Caco-2 (cell line): ENCODE results near the gene IL6. TPM values are rescaled to one million over a fixed set of nuclear protein-coding genes. Genes with fewer than 3 reads are reported as not detected.

Experiments
- BruUV-seq: library from RNA; stranded (reverse); fragments of 400-500 nt; replicated peaks from 2 replicates; lab custom pipeline; 2021; lab: Mats Ljungman, UMichigan
- CTCF ChIA-PET: fragments of 300-600 bp; sonication (Branson Sonifier 250); formaldehyde crosslinking; loops from one replicate; lab custom pipeline; 2022; ENCODE audit warnings: antibody characterized with exemption; lab: Charles Lee
- POLR2A ChIA-PET: fragments of 300-600 bp; sonication (Branson Sonifier 250); formaldehyde crosslinking; loops from one replicate; lab custom pipeline; 2022; ENCODE audit warnings: antibody characterized with exemption; lab: Charles Lee
- DNase-seq, 2 experiments: peaks; one replicate each; pipeline versions ENCODE4 v3.0.0 to v3.0.0-alpha.2; 2020 to 2022
- H3K27me3 ChIP-seq: replicated peaks from 2 replicates; pipeline ENCODE4 v1.6.0; 2011; ENCODE audit warnings: low read length; ENCODE audit not compliant: control insufficient read depth, insufficient read depth
- H3K36me3 ChIP-seq: 2 replicates; pipeline ENCODE4 v1.5.1; 2011; ENCODE audit warnings: low read length; ENCODE audit not compliant: control insufficient read depth, insufficient read depth
- H3K4me1 ChIP-seq: fragments of 250-450 bp; sonication (Bioruptor Pico); 2 replicates; pipeline ENCODE4 v1.5.1; 2020; ENCODE audit warnings: mild to moderate bottlenecking
- H3K4me3 ChIP-seq: 2 replicates; pipeline ENCODE4 v1.5.1; 2011; ENCODE audit warnings: low read depth, mild to moderate bottlenecking, control low read depth, low read length
- H3K9me3 ChIP-seq: fragments of 250-450 bp; sonication (Bioruptor Pico); 2 replicates; pipeline ENCODE4 v1.5.1; 2020; ENCODE audit warnings: mild to moderate bottlenecking, moderate library complexity
- H3K27ac Mint-ChIP-seq: one replicate; pipeline ENCODE4 v1.8.0; 2022; ENCODE audit warnings: mixed read lengths; ENCODE audit not compliant: unreplicated experiment
- H3K27me3 Mint-ChIP-seq: one replicate; pipeline ENCODE4 v1.8.0; 2022; ENCODE audit warnings: mixed read lengths; ENCODE audit not compliant: insufficient read depth, unreplicated experiment
- H3K36me3 Mint-ChIP-seq: one replicate; pipeline ENCODE4 v1.8.0; 2022; ENCODE audit warnings: mild to moderate bottlenecking, mixed read lengths; ENCODE audit not compliant: insufficient read depth, unreplicated experiment
- H3K4me1 Mint-ChIP-seq: one replicate; pipeline ENCODE4 v1.8.0; 2022; ENCODE audit warnings: low read depth, mixed read lengths; ENCODE audit not compliant: unreplicated experiment
- H3K4me3 Mint-ChIP-seq: one replicate; pipeline ENCODE4 v1.8.0; 2022; ENCODE audit warnings: mild to moderate bottlenecking, moderate library complexity, mixed read lengths; ENCODE audit not compliant: unreplicated experiment
- H3K9me3 Mint-ChIP-seq: one replicate; pipeline ENCODE4 v1.8.0; 2022; ENCODE audit warnings: mixed read lengths; ENCODE audit not compliant: unreplicated experiment
- intact Hi-C: fragments of 100-400 bp; cut with micrococcal nuclease; formaldehyde crosslinking; loops from one replicate; pipeline ENCODE4 v1.10.0; 2022; ENCODE audit not compliant: unreplicated experiment
- total RNA-seq: library from RNA; stranded (reverse); gene quantifications from 2 replicates; pipeline ENCODE4 v1.2.3, GENCODE V29; 2022
- TF ChIP-seq, protein P1 (sequence below), 2 experiments: fragments of 200-600 bp in 1 of 2; IDR thresholded peaks; 1 replicate in 1 of 2; 2 replicates in 1 of 2; pipeline versions ENCODE4 v1.5.1 to v1.8.0; 2011 to 2022; ENCODE audit warnings: antibody characterized with exemption in 1 of 2, control low read depth in 1 of 2, inconsistent platforms in 1 of 2, low read depth in 1 of 2, low read length in 1 of 2, mild to moderate bottlenecking in 1 of 2, moderate library complexity in 1 of 2; ENCODE audit not compliant: insufficient read depth in 1 of 2, severe bottlenecking in 1 of 2, unreplicated experiment in 1 of 2

The IL6 gene
- total RNA-seq, 1 experiment from 2014 or later: not detected

DNA sequence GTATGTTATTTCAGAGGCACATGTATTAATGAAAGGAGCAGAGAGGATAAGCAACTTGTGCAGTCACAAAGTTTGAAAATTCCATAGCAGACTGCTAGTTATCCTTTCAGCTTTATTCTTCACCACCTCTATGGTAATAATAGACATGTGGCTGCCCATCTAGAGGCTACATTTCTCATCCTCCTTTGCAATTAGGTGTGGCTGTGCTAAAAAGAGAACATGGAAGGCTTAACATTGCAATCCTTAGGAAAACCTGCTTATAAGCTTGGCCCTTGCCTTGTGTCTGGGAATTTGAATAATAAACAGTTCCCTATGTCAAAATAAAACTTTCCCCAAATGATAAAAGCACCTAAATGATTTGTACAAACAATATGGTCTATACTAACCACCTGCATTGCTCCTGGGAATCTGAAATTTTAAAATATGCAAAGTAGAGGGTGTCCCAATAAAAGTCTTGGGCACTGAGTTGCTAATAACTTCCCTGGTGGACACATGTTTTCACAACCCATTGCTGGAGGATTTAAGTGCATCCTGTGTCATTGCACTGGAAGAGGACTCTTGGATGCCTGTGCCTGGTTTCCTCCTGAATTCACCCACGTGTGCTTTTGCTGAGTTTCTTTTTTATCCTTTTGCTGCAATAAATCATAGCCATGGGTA lies 30.5 kb downstream of the IL6 start:
- H3K9me3 Mint-ChIP-seq: peaks cover 11% of the 10 kb centered on the region
- POLR2A ChIA-PET: no interaction called here
- no peak overlapping the region for H3K4me3 ChIP-seq
- no TSS peak for BruUV-seq
- H3K36me3 Mint-ChIP-seq: no peaks in the 10 kb centered on the region
- H3K36me3 ChIP-seq: no peaks in the 10 kb centered on the region
- intact Hi-C loops: no loop called here
- no peak for DNase-seq
- H3K27me3 Mint-ChIP-seq: no peaks in the 10 kb centered on the region
- H3K9me3 ChIP-seq: no peaks in the 10 kb centered on the region; the same call in 1 of the 2 replicates
- no peaks in the 10 kb centered on the region for H3K27me3 ChIP-seq
- CTCF ChIA-PET: no interaction called here
- TF ChIP-seq, protein P1, sequence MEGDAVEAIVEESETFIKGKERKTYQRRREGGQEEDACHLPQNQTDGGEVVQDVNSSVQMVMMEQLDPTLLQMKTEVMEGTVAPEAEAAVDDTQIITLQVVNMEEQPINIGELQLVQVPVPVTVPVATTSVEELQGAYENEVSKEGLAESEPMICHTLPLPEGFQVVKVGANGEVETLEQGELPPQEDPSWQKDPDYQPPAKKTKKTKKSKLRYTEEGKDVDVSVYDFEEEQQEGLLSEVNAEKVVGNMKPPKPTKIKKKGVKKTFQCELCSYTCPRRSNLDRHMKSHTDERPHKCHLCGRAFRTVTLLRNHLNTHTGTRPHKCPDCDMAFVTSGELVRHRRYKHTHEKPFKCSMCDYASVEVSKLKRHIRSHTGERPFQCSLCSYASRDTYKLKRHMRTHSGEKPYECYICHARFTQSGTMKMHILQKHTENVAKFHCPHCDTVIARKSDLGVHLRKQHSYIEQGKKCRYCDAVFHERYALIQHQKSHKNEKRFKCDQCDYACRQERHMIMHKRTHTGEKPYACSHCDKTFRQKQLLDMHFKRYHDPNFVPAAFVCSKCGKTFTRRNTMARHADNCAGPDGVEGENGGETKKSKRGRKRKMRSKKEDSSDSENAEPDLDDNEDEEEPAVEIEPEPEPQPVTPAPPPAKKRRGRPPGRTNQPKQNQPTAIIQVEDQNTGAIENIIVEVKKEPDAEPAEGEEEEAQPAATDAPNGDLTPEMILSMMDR (IDR thresholded peaks at IDR 0.05; ENCODE audit: insufficient read depth in 1 of 2, low read depth in 1 of 2, low read length in 1 of 2, severe bottlenecking in 1 of 2, unreplicated experiment in 1 of 2): no peak
- H3K27ac Mint-ChIP-seq: no peak overlapping the region
- no peaks in the 10 kb centered on the region for H3K4me1 ChIP-seq
- no peak overlapping the region for H3K4me3 Mint-ChIP-seq
- no peaks in the 10 kb centered on the region for H3K4me1 Mint-ChIP-seq

DNA sequence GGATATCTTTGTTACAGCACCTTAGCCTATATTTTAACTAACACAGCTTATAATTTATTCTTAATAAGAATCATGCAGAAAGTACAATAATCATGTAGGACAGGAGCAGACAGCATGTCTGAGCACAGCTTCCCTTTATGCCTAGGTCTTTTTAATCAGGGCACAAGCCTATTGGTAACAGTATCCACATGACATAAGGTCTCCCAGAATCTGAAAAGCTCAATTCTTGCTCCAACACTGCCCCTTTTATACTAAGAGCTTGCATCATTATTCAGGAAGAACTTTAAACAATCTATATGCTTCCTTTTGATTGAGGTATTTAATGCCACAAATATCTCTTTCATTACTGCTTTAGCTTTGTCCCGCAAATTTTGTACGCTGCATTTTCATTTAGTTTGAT lies 31.6 kb downstream of the IL6 start:
- no TSS peak for BruUV-seq
- Histone ChIP-seq H3K4me1 (no peaks in the 10 kb centered on the region), H3K9me3 (no peaks in the 10 kb centered on the region; the same call in 1 of the 2 replicates), H3K4me3 (no peak overlapping the region), H3K27me3 (no peaks in the 10 kb centered on the region), H3K36me3 (no peaks in the 10 kb centered on the region)
- H3K27ac Mint-ChIP-seq: no peak overlapping the region
- ChIA-PET CTCF (no interaction called here), POLR2A (interaction anchor here (0.5 kb wide), 1 partner anchor 33 kb away, joined by 4 read pairs; no protein-coding TSS in a partner anchor)
- H3K9me3 Mint-ChIP-seq: peaks cover 11% of the 10 kb centered on the region
- H3K36me3 Mint-ChIP-seq: no peaks in the 10 kb centered on the region
- TF ChIP-seq, protein P1 (IDR thresholded peaks at IDR 0.05; ENCODE audit: insufficient read depth in 1 of 2, low read depth in 1 of 2, low read length in 1 of 2, severe bottlenecking in 1 of 2, unreplicated experiment in 1 of 2): no peak
- no peak for DNase-seq
- intact Hi-C loops: no loop called here
- no peaks in the 10 kb centered on the region for H3K27me3 Mint-ChIP-seq
- no peak overlapping the region for H3K4me3 Mint-ChIP-seq
- H3K4me1 Mint-ChIP-seq: no peaks in the 10 kb centered on the region

DNA sequence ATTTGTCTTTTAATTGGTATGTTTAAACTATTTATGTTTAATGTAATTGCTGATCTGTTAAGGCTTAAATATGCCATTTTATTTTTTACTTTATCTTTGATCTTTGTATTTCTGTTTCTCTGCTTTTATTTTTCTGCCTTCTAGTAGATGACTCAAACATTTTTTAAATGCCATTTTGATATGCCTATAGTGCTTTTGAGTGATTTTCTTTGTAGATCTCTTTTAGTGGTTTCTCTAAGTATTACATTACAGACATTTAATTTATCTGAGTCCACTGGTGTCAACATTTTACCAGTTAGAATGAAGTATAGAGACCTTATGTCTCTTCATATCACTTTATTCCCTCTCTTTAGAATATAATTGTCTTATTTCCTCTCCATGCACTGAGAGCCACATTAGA lies 32.7 kb downstream of the IL6 start:
- TF ChIP-seq, protein P1 (IDR thresholded peaks at IDR 0.05; ENCODE audit: insufficient read depth in 1 of 2, low read depth in 1 of 2, low read length in 1 of 2, severe bottlenecking in 1 of 2, unreplicated experiment in 1 of 2): no peak
- CTCF ChIA-PET: no interaction called here
- no peaks in the 10 kb centered on the region for H3K4me1 ChIP-seq
- POLR2A ChIA-PET: no interaction called here
- H3K27ac Mint-ChIP-seq: no peak overlapping the region
- H3K4me1 Mint-ChIP-seq: no peaks in the 10 kb centered on the region
- no peaks in the 10 kb centered on the region; the same call in 1 of the 2 replicates for H3K9me3 ChIP-seq
- H3K27me3 ChIP-seq: no peaks in the 10 kb centered on the region
- intact Hi-C loops: no loop called here
- H3K4me3 Mint-ChIP-seq: no peak overlapping the region
- H3K27me3 Mint-ChIP-seq: no peaks in the 10 kb centered on the region
- no peak overlapping the region for H3K4me3 ChIP-seq
- H3K36me3 Mint-ChIP-seq: no peaks in the 10 kb centered on the region
- no peaks in the 10 kb centered on the region for H3K36me3 ChIP-seq
- H3K9me3 Mint-ChIP-seq: peaks cover under 1% of the 10 kb centered on the region
- DNase-seq: no peak
- no TSS peak for BruUV-seq
